RWPE2 (cell line): Measurements from ENCODE around the gene IARS1.

Experiments used
- ATAC-seq: fragments of 200-7000 bp; cut with Tn5 transposase; 3 replicates; pipeline ENCODE4 v1.9.1; 2021; ENCODE audit warnings: low read depth
- DNase-seq: peaks from one replicate; pipeline ENCODE4 v3.0.0-alpha.2; 2020; ENCODE audit warnings: low spot score
- H3K27ac ChIP-seq: fragments of 450-650 bp; 2 replicates; pipeline ENCODE4 v1.5.1; 2017; ENCODE audit warnings: mild to moderate bottlenecking; ENCODE audit not compliant: poor library complexity, severe bottlenecking
- H3K27me3 ChIP-seq: fragments of 250-450 bp; sonication (Bioruptor Pico); 2 replicates; pipeline ENCODE4 v1.5.1; 2021; ENCODE audit warnings: mild to moderate bottlenecking, moderate library complexity; ENCODE audit not compliant: insufficient read depth, poor library complexity, severe bottlenecking
- H3K36me3 ChIP-seq: fragments of 250-450 bp; sonication (Bioruptor Pico); 2 replicates; pipeline ENCODE4 v1.5.1; 2020; ENCODE audit warnings: low read depth, mild to moderate bottlenecking, moderate library complexity
- H3K4me1 ChIP-seq: fragments of 250-450 bp; sonication (Bioruptor Pico); 2 replicates; pipeline ENCODE4 v1.5.1; 2021; ENCODE audit warnings: mild to moderate bottlenecking, moderate library complexity; ENCODE audit not compliant: insufficient read depth, poor library complexity, severe bottlenecking
- H3K4me3 ChIP-seq: fragments of 250-450 bp; sonication (Bioruptor Pico); 2 replicates; pipeline ENCODE4 v1.5.1; 2021; ENCODE audit warnings: mild to moderate bottlenecking, moderate library complexity; ENCODE audit not compliant: severe bottlenecking
- H3K9me3 ChIP-seq: fragments of 250-450 bp; sonication (Bioruptor Pico); 2 replicates; pipeline ENCODE4 v1.5.1; 2021; ENCODE audit warnings: mild to moderate bottlenecking, moderate library complexity; ENCODE audit not compliant: severe bottlenecking
- TF ChIP-seq, protein P1 (sequence below): fragments of 450-650 bp; IDR thresholded peaks from one replicate; pipeline ENCODE4 v1.5.1; 2017; ENCODE audit warnings: mild to moderate bottlenecking, moderate library complexity; ENCODE audit not compliant: poor library complexity, severe bottlenecking

IARS1 gene

DNA sequence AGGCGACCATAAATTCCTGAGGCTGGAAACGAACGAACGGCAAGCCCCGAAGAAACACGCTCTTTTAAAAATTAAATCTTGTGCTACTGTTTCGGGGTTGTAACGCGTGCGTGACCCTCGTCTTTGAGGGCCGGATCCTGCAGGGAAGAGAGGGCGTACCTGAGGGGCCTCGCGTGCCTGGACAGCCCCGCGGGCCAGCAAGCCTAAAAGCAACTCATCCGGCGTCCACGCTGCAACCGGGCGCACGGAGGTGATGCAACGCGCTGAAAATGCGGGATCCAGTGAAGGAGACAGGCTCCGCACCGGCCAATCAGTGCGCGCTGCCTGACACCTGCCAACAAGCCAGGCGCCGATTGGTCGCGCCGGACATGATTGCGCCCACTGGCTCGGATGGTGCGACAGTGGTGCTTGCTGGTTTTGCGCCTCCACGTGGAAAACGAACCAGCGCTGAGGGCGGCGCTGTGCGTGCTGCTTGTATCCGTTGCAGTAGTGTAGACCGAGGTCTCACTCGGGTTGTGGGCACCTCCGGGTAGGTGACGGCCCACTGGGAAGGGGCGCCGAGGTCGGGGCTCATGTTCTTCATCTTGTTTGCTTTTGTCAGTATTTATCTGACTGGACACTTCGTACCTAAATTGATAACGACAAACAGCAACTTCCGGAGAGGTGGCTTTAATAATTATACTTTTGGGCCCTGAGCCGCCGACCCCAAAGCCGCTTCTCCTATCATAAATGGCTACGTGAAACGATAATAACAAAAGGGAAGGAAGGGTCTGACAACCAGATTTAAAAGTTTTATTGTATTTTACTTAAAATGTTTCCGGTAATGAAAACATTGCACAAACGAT, at the start of gene IARS1:
IARS1 (minus strand) TSS at position 246 of the 845 bp plus-strand sequence. CDS start 4,278 bp downstream, outside the sequence.
- H3K36me3 ChIP-seq: peaks cover 67% of the 10 kb centered on the region
- H3K4me1 ChIP-seq: peaks cover 20% of the 10 kb centered on the region
- peak within 1 kb of the TSS; percentile 55 for H3K27ac ChIP-seq
- no peaks in the 10 kb centered on the region for H3K9me3 ChIP-seq
- ATAC-seq (peak; percentile 94), DNase-seq (peak; percentile 97)
- TF ChIP-seq, protein P1, sequence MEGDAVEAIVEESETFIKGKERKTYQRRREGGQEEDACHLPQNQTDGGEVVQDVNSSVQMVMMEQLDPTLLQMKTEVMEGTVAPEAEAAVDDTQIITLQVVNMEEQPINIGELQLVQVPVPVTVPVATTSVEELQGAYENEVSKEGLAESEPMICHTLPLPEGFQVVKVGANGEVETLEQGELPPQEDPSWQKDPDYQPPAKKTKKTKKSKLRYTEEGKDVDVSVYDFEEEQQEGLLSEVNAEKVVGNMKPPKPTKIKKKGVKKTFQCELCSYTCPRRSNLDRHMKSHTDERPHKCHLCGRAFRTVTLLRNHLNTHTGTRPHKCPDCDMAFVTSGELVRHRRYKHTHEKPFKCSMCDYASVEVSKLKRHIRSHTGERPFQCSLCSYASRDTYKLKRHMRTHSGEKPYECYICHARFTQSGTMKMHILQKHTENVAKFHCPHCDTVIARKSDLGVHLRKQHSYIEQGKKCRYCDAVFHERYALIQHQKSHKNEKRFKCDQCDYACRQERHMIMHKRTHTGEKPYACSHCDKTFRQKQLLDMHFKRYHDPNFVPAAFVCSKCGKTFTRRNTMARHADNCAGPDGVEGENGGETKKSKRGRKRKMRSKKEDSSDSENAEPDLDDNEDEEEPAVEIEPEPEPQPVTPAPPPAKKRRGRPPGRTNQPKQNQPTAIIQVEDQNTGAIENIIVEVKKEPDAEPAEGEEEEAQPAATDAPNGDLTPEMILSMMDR: peak; percentile 48
- peak within 1 kb of the TSS; percentile 56 for H3K4me3 ChIP-seq
- H3K27me3 ChIP-seq: no peaks in the 10 kb centered on the region

DNA sequence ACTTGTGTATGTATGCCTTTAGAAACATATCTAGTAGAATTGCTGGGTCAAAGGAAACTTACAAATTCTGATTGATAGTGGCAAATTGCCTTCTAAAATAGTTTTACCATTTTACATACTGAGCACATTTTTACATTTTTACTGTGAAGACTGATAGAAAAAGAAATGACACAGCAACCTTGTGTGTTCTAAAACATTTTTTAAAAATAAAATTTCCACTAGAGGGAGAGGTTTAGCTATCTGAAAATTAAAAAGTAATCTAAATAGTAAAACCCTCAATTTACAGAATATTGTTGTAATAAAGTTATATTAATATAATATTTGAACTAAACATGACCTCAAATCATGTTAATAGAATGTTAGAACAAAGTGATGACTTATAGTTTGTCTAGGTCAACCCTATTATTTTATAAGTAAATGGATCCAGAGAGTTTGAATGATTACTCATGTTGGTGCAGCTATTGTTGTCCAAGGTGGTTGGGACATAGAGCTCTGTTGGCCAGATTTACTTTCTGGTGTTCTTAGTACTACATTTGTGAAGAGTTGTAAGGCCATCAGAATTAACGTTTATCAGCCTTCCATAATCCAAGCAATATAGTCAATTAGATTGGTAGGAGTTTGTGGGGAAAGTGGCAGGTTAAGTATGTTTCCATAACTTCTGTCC, 49.5 kb upstream of the IARS1 start:
- no peak overlapping the region for H3K27ac ChIP-seq
- H3K36me3 ChIP-seq: peaks cover 13% of the 10 kb centered on the region
- H3K9me3 ChIP-seq: no peaks in the 10 kb centered on the region
- ATAC-seq: peak; percentile 46; the same call in 1 of the 3 replicates
- no peaks in the 10 kb centered on the region for H3K27me3 ChIP-seq
- DNase-seq: no peak
- TF ChIP-seq, protein P1: peak; percentile 44
- H3K4me1 ChIP-seq: no peaks in the 10 kb centered on the region
- H3K4me3 ChIP-seq: no peak overlapping the region

DNA sequence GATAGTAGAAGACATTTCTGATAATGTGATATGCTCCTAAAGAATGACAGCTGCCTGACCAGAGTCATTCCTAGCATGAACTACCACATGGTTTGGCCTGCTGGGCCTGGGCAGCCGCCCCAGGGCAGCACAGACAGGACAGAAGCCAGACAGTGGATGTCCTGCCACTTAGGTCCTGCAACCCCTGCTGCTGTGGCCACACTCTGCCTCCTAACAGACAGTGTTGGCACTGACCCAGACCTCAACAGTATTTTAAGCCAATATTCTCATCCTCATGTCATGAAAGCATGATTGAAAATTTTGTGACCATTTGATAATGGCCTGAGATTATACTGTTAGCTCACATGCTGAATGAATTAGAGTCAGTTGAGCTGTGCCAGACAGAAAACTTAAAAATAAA, 48.1 kb upstream of the IARS1 start:
- TF ChIP-seq, protein P1: no peak

DNA sequence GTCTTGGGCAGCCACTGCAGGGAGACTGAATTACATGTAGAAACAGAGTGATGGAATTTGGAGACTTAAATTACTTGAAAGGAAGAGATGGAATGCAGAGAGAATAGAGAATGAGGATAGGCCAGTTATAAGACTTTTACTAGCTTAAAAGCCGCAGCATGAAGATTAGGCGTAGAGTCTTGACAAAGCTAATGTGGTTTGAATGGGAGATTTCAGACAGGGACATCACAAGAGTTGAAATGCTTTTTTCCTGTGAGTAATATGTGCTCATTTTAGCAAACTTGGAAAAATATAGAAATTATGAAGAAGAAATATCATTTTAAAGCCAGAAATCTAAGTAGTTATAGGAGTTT, 39.8 kb upstream of the IARS1 start:
- no peaks in the 10 kb centered on the region for H3K9me3 ChIP-seq
- H3K27ac ChIP-seq: no peak overlapping the region
- peaks cover 17% of the 10 kb centered on the region; the same call in 1 of the 2 replicates for H3K36me3 ChIP-seq
- TF ChIP-seq, protein P1: no peak
- H3K27me3 ChIP-seq: no peaks in the 10 kb centered on the region
- no peak overlapping the region for H3K4me3 ChIP-seq
- no peak for DNase-seq
- ATAC-seq: no peak
- no peaks in the 10 kb centered on the region for H3K4me1 ChIP-seq

More for the DNA sequence above, 48.1 kb upstream of the IARS1 start:
- DNase-seq (no peak), ATAC-seq (no peak)
- H3K27ac ChIP-seq: no peak overlapping the region
- H3K9me3 ChIP-seq: no peaks in the 10 kb centered on the region
- no peaks in the 10 kb centered on the region for H3K4me1 ChIP-seq
- H3K36me3 ChIP-seq: peaks cover 19% of the 10 kb centered on the region
- no peaks in the 10 kb centered on the region for H3K27me3 ChIP-seq
- no peak overlapping the region for H3K4me3 ChIP-seq
